GM10248 (cell line): ENCODE measurements around the gene S100PBP.

Experiments
- CTCF ChIA-PET: fragments of 300-600 bp; sonication (Branson Sonifier 250); formaldehyde crosslinking; extraction: SDS; loops from one replicate; lab custom pipeline; 2021; ENCODE audit warnings: antibody characterized with exemption; lab: Yijun Ruan, JAX
- POLR2A ChIA-PET: fragments of 350-650 bp; sonication (Branson Sonifier 250); formaldehyde crosslinking; extraction: SDS; loops from one replicate; lab custom pipeline; 2020; ENCODE audit warnings: antibody characterized with exemption; lab: Yijun Ruan, JAX
- DNase-seq: peaks from one replicate; pipeline ENCODE4 v3.0.0; 2012; ENCODE audit errors: extremely low spot score
- CTCF ChIP-seq: IDR thresholded peaks from 2 replicates; pipeline ENCODE4 v1.5.1; 2012; ENCODE audit warnings: mild to moderate bottlenecking, low read depth; ENCODE audit errors: extremely low read depth, missing control alignments, control extremely low read depth

Gene S100PBP

GRCh38 chr1:32817159-32817814, at the start of gene S100PBP, which contains the start of gene YARS1:
Gene S100PBP, plus strand, starts transcription at chr1:32817653. Its CDS starts 8,447 bp downstream, at chr1:32826100.
Gene YARS1, minus strand, starts transcription at chr1:32817358. Its CDS starts 114 bp downstream, at chr1:32817244.
- POLR2A ChIA-PET: interaction anchor here (0.5 to 1.4 kb wide), 3 partner anchors 42 to 481 kb away, joined by 3 read pairs; partner anchors contain the start of gene MARCKSL1
- CTCF ChIA-PET: interaction anchor here (1.2 to 2.3 kb wide), 2 partner anchors 44 to 105 kb away, joined by 3 to 8 read pairs; no protein-coding TSS in a partner anchor

GRCh38 chr1:32768110-32768850, 49.2 kb upstream of the S100PBP start:
- CTCF ChIA-PET: interaction anchor here (0.9 to 2.2 kb wide), 3 partner anchors 12 to 56 kb away, joined by 3 to 17 read pairs (median 3); no protein-coding TSS in a partner anchor
- TF ChIP-seq CTCF: no peak
- POLR2A ChIA-PET: no interaction called here
- DNase-seq: no peak

More at GRCh38 chr1:32817159-32817814, at the start of gene S100PBP, which contains the start of gene YARS1:
- peak; percentile 99 for DNase-seq
- no peak for TF ChIP-seq CTCF

GRCh38 chr1:32769524-32770220, 47.8 kb upstream of the S100PBP start:
- TF ChIP-seq CTCF: no peak
- DNase-seq: no peak
- ChIA-PET CTCF (interaction anchor here (1.1 to 2.2 kb wide), 4 partner anchors 12 to 249 kb away, joined by 3 to 17 read pairs (median 4); no protein-coding TSS in a partner anchor), POLR2A (interaction anchor here (0.5 kb wide), 1 partner anchor 249 kb away, joined by 4 read pairs; no protein-coding TSS in a partner anchor)

GRCh38 chr1:32770221-32770731, 47.2 kb upstream of the S100PBP start:
- no peak for TF ChIP-seq CTCF
- no peak for DNase-seq
- POLR2A ChIA-PET: no interaction called here
- CTCF ChIA-PET: interaction anchor here (1.1 to 9.6 kb wide), 3 partner anchors 13 to 250 kb away, joined by 3 to 104 read pairs (median 4); no protein-coding TSS in a partner anchor

GRCh38 chr1:32770741-32771548, 46.5 kb upstream of the S100PBP start:
- ChIA-PET POLR2A (no interaction called here), CTCF (interaction anchor here (0.7 to 9.6 kb wide), 6 partner anchors 14 to 369 kb away, joined by 3 to 104 read pairs (median 4); no protein-coding TSS in a partner anchor)
- TF ChIP-seq CTCF: no peak
- DNase-seq: no peak
